ENCODE measurements around the gene EPB41. TPM values are rescaled to one million over a fixed set of nuclear protein-coding genes. Genes with fewer than 3 reads are reported as not detected.

EPB41 gene
- total RNA-seq, 3 donors from 2014 or later, result 45.8 to 82.2 (median 76.3) TPM

DNA sequence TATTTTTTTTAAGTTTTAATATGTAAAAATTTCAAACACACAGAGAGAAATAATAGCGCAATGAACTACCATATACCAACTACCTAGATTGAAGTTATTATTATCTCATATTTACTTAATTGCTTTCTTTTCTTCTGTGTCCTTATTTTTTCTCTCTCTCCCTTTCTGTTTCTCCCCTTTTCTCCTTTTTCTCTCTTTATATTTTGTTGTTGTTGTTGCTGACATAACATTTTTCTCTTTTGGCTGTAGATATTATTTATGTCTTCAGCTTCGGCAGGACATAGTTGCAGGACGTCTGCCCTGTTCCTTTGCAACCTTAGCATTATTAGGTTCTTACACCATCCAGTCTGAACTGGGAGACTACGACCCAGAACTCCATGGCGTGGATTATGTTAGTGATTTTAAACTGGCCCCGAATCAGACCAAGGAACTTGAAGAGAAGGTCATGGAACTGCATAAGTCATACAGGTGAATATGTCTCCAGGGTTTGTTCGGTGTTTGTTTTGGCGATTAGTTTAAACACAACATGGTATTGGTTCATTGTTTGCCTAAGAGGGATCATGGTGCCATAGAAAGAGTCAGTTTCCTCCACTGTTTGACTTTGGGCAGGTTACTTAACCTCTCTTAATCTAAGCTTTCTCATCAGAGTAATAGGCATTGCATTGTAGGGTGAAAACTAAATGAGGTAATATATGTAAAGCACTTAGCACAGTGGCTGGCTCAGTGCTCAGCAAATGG lies 103.8 kb downstream of the EPB41 start:
- H3K9me3 ChIP-seq, result no peaks in the 10 kb centered on the region
- H3K36me3 ChIP-seq (ENCODE audit: low read depth), result no peaks in the 10 kb centered on the region
- intact Hi-C loops (cut with DNase I, micrococcal nuclease), result no loop called here
- TF ChIP-seq, protein P1, sequence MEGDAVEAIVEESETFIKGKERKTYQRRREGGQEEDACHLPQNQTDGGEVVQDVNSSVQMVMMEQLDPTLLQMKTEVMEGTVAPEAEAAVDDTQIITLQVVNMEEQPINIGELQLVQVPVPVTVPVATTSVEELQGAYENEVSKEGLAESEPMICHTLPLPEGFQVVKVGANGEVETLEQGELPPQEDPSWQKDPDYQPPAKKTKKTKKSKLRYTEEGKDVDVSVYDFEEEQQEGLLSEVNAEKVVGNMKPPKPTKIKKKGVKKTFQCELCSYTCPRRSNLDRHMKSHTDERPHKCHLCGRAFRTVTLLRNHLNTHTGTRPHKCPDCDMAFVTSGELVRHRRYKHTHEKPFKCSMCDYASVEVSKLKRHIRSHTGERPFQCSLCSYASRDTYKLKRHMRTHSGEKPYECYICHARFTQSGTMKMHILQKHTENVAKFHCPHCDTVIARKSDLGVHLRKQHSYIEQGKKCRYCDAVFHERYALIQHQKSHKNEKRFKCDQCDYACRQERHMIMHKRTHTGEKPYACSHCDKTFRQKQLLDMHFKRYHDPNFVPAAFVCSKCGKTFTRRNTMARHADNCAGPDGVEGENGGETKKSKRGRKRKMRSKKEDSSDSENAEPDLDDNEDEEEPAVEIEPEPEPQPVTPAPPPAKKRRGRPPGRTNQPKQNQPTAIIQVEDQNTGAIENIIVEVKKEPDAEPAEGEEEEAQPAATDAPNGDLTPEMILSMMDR (IDR thresholded peaks at IDR 0.05), result no peak
- H3K4me3 ChIP-seq, result no peak overlapping the region
- no peak for ATAC-seq
- DNase-seq, result no peak
- H3K4me1 ChIP-seq (ENCODE audit: low read depth), result no peaks in the 10 kb centered on the region

GRCh38 chr1:29022620-29023019 lies 108.3 kb downstream of the EPB41 start:
- no peaks in the 10 kb centered on the region for H3K9me3 ChIP-seq
- no peak for DNase-seq
- intact Hi-C loops (cut with DNase I, micrococcal nuclease), result no loop called here
- ATAC-seq, result no peak
- H3K4me1 ChIP-seq (ENCODE audit: low read depth), result no peaks in the 10 kb centered on the region
- H3K4me3 ChIP-seq, result no peak overlapping the region
- TF ChIP-seq, protein P1 (IDR thresholded peaks at IDR 0.05), result no peak
- H3K36me3 ChIP-seq (ENCODE audit: low read depth), result no peaks in the 10 kb centered on the region

GRCh38 chr1:29029667-29030066 lies 115.3 kb downstream of the EPB41 start:
- Histone ChIP-seq H3K4me1 (ENCODE audit: low read depth) (no peaks in the 10 kb centered on the region), H3K9me3 (no peaks in the 10 kb centered on the region), H3K36me3 (ENCODE audit: low read depth) (no peaks in the 10 kb centered on the region), H3K4me3 (no peak overlapping the region)
- DNase-seq (no peak), ATAC-seq (no peak)
- TF ChIP-seq, protein P1 (IDR thresholded peaks at IDR 0.05), result no peak
- intact Hi-C loops (cut with DNase I, micrococcal nuclease), result loop anchor here (5.0 to 10.0 kb wide), 2 partner anchors 147 to 245 kb away; no protein-coding TSS in a partner anchor

DNA sequence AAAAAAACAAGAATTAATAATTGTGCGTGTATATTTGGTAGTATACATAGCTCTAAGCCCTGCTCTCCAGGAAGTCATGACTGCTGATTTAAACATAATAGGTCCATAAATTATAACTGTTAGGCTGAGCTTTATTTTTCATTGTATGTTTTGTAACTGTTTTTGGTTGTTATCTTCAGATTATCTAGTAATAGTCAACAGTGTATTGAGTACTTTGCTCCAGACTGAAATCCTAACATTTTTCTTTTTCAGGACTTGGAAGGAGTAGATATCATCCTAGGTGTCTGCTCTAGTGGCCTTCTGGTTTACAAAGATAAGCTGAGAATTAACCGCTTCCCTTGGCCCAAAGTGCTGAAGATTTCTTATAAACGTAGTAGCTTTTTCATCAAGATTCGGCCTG lies 118.5 kb downstream of the EPB41 start:
- Histone ChIP-seq H3K4me3 (no peak overlapping the region), H3K9me3 (no peaks in the 10 kb centered on the region), H3K4me1 (ENCODE audit: low read depth) (no peaks in the 10 kb centered on the region), H3K36me3 (ENCODE audit: low read depth) (no peaks in the 10 kb centered on the region)
- TF ChIP-seq, protein P1 (IDR thresholded peaks at IDR 0.05), result no peak
- ATAC-seq, result no peak
- intact Hi-C loops (cut with DNase I, micrococcal nuclease), result loop anchor here (5.0 to 10.0 kb wide), 2 partner anchors 151 to 248 kb away; no protein-coding TSS in a partner anchor
- no peak for DNase-seq

DNA sequence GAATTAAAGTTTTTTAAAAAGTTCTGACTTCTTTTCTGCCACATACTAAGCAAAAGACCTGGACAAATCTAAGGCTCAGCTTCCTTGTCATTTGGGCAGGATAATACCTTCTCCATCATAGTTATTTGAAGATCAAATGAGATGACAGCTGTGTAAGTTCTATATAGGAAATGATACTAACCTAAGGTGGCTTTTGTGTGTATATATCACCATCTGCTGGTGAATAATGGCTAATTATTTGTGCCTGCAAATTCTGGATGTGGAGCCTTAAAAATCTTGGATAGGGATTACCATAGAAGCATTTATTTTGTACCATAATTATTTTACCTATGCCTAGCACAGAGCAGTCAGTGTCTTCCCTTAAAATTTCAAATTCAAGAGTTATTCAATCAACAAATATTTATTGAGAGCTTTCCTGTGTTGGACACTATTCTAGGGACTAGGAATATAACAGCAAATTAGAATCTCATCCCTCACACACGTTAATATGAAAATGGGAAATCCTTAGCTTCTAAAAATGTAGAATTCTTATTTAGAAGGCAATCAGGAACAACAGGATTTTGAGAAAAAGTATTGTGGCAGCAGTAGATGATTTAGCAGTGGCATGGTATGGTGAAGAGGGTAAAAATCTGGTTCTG lies 119.6 kb downstream of the EPB41 start:
- H3K4me3 ChIP-seq, result no peak overlapping the region
- no peaks in the 10 kb centered on the region for H3K36me3 ChIP-seq (ENCODE audit: low read depth)
- H3K4me1 ChIP-seq (ENCODE audit: low read depth), result no peaks in the 10 kb centered on the region
- TF ChIP-seq, protein P1 (IDR thresholded peaks at IDR 0.05), result peak; percentile 23
- intact Hi-C loops (cut with DNase I, micrococcal nuclease), result loop anchor here (5.0 to 10.0 kb wide), 2 partner anchors 152 to 249 kb away; no protein-coding TSS in a partner anchor
- no peaks in the 10 kb centered on the region for H3K9me3 ChIP-seq
- peak in 1 of 3 donors; percentile 4 for DNase-seq
- ATAC-seq, result peak; percentile 66

Data from mucosa of descending colon (tissue), 3 donors.